ENCODE results near the gene C4orf50.

Gene C4orf50

DNA sequence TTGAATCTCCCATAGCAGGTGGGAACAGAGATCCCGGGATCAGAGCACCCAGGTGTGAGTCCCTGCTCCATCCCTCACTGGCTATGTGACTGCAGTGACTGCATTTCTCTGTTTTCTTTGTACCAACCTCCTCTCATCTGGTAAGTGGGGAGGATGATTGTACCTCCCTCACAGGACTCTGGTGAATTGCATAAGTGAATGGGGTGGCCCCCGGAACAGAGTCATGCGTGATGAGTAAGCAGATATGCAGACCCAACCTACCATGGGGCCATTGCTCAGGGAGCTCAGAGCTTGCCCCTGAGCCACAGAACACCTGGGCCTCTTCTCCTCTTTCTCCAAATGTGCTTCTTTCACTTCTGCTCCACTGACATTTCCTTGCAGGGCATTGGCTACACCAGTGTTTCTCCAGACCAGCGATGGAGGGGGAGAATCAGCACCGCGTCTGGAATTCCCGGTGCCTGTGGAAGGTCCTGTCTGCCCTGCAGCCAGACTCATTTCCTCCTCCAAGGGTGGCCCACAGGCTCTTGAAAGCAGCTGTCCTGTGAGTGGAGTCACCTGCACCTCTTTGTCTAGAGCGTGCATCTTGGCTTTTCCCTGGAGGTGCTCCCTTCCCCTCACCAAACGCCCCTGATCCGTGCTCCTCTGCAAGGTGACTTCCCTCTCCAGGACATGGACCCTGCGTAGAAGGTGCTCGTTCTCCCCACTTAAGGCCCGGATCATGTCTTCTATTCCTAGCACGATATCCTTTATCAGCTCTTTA lies 30.0 kb downstream of the C4orf50 start:
- Mint-ChIP-seq H3K27me3 (peaks cover 8% of the 10 kb centered on the region), H3K27ac (no peak overlapping the region), H3K36me3 (no peaks in the 10 kb centered on the region), H3K9me3 (peaks cover 10% of the 10 kb centered on the region), H3K4me3 (no peak overlapping the region), H3K4me1 (no peaks in the 10 kb centered on the region)
- DNase-seq (ENCODE audit: low spot score in 2 of 2) (no peak), ATAC-seq (ENCODE audit: low read depth) (no peak)

DNA sequence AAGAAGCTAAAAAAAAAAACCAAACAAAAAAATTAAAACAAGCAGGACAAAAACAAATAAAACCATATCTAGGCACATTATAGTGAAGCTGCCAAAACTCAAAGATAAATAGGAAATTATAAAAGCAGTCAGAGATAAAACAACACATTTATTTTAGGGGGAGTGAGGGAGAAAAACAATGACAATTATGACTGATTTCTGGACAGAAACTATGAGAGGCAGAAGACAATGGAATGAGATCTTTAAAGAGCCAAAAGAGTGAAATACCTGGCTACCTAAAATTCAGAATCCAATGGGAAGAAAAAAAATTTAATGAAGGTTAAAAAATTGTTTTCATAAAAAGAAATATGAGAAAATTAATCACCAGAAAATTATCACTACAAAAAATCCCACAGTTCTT lies 33.4 kb downstream of the C4orf50 start:
- no peaks in the 10 kb centered on the region for H3K4me1 Mint-ChIP-seq
- no peak overlapping the region for H3K4me3 Mint-ChIP-seq
- ATAC-seq (ENCODE audit: low read depth) (no peak), DNase-seq (ENCODE audit: low spot score in 2 of 2) (no peak)
- peaks cover 13% of the 10 kb centered on the region for H3K9me3 Mint-ChIP-seq
- no peak overlapping the region for H3K27ac Mint-ChIP-seq
- H3K36me3 Mint-ChIP-seq = no peaks in the 10 kb centered on the region
- peaks cover 5% of the 10 kb centered on the region for H3K27me3 Mint-ChIP-seq

DNA sequence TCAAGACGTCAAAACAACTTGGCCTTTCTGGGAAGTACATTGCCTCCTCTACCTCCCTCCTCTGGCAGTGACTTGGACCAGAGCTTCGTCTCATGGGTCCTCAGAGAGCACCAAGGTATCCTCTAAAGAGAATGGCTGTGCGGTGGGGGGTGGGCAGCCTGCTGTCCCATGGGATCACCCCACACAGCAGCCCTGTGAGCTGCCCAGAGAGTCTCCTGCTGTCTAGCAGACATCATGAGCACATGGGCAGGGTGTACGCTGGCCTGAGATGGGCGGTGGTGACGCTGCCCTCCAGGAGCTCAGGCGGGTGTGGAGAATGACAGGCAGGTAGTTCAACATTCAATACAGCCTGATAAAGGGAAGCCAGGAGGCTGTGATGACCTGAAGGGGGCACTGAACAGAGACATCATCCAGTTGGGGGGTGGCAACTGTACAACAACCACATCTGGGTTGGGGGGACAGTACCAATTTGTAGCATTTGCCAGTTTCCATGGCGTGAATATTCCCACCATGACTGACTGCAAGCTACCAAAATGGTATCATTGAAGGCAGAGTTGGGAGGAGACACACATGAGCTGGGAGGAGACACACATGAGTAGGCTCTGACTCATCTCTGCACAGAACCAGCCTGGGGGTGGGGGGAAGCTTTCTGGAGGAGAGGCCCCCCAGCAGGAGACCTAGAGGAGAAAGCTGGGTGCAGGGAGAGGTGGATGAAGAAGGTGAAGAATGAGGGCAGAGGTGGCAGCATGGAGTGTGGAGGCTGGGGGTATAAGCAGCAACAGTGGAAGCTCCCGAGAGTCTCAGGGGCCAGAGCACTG lies 35.9 kb downstream of the C4orf50 start:
- H3K4me1 Mint-ChIP-seq = no peaks in the 10 kb centered on the region
- ATAC-seq (ENCODE audit: low read depth) = no peak
- H3K36me3 Mint-ChIP-seq = no peaks in the 10 kb centered on the region
- no peak overlapping the region for H3K27ac Mint-ChIP-seq
- H3K27me3 Mint-ChIP-seq = peaks cover 3% of the 10 kb centered on the region
- H3K4me3 Mint-ChIP-seq = no peak overlapping the region
- no peak for DNase-seq (ENCODE audit: low spot score in 2 of 2)
- peaks cover 13% of the 10 kb centered on the region for H3K9me3 Mint-ChIP-seq

DNA sequence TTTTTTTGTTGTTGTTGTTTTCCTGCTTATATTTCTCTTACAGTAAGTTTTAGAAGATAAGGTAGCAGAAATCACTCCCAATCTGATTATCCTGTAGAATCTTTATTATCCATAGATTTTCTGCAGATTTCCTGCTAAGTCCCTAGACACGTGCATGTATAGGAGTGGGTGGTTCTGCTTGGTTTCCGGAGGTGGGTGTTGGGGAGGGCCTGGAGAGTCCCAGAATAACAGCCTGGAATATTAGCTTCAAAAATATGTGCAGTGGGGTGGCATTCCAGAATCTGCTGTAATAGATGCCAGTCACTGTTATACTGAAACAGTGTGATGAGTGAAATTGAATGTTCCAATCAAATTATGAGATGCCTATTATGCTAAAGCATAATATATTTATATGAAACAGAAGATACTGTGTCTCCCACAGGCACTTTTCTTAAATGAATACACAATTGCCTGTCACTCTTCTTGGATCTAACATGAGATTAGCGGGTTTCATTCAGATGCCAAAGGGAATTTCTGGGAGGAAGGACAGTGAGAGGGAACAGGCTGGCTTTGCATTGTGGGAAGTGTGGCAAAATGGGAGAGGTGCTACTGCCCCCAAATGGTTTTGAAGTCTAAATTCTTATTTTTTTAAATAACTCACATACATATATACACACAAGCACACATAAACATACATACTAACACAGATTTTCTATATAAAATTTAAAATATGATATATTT lies 37.6 kb downstream of the C4orf50 start:
- Mint-ChIP-seq H3K9me3 (peaks cover 13% of the 10 kb centered on the region), H3K27ac (no peak overlapping the region), H3K36me3 (no peaks in the 10 kb centered on the region), H3K4me3 (no peak overlapping the region), H3K27me3 (peaks cover 3% of the 10 kb centered on the region), H3K4me1 (no peaks in the 10 kb centered on the region)
- no peak for ATAC-seq (ENCODE audit: low read depth)
- DNase-seq (ENCODE audit: low spot score in 2 of 2) = no peak

DNA sequence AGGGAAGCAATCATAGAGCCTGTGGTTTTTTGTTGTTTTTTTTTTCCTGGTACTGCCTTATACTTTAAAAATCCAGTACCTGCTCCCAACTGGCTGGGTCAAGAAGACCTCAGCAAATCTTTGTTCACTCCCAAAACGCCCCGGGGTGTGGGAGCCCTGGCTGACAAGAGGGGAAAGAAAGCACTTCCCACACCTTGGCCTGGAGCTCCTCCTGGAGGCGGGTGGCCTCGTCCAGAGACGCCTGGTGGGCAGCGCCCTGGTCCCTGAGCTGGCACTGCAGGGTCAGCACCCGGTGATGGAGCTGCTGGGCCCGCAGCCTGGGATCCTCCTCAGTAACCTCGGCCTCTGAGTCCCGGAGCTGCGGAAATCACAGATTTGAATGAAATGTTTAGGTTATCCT lies 38.2 kb downstream of the C4orf50 start:
- DNase-seq (ENCODE audit: low spot score in 2 of 2) (no peak), ATAC-seq (ENCODE audit: low read depth) (no peak)
- Mint-ChIP-seq H3K27me3 (peaks cover 3% of the 10 kb centered on the region), H3K27ac (no peak overlapping the region), H3K36me3 (no peaks in the 10 kb centered on the region), H3K4me3 (no peak overlapping the region), H3K4me1 (no peaks in the 10 kb centered on the region), H3K9me3 (peaks cover 11% of the 10 kb centered on the region)

DNA sequence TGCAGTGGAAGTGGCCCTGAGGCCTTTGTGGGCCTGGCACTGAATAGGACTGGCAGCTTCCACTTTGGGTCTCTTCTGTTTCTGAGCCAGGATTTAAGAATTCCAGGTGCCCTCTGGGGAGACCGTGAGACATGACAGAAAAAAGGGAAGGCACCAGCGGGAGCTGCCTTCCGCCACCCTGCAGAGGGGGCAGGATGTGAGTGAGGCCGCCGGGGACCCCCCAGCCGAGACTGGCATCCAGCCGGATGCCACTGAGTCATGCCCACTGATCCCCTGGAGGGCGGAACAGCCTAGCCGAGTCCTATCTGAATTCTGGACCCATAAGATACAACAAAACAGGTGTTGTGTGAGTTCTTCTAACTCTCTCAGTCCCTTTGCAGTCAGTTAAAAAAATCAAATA lies 41.3 kb downstream of the C4orf50 start:
- no peaks in the 10 kb centered on the region for H3K9me3 Mint-ChIP-seq
- no peaks in the 10 kb centered on the region for H3K4me1 Mint-ChIP-seq
- no peaks in the 10 kb centered on the region for H3K36me3 Mint-ChIP-seq
- DNase-seq (ENCODE audit: low spot score in 2 of 2) (no peak), ATAC-seq (ENCODE audit: low read depth) (no peak)
- H3K4me3 Mint-ChIP-seq = no peak overlapping the region
- no peaks in the 10 kb centered on the region for H3K27me3 Mint-ChIP-seq
- no peak overlapping the region for H3K27ac Mint-ChIP-seq

DNA sequence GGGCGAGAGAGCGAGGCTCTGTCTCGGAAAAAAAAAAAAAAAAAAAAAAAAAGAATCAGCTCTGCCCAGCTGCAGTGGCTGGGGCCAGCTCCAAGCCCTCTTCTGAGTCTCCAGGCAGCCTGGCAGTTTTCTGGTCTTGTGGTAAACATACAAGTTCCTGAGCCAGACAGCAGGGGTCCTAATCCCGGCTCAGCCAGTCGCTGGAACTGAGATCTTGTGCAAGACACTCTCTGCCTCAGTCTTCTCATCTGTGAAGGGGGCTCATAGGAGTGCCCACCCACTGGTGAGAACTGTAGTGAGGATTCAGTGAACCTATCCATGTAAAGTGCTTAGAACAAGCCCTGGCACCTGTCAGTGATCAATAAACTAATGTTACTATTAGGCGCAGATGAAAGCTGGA lies 41.8 kb downstream of the C4orf50 start:
- Mint-ChIP-seq H3K36me3 (no peaks in the 10 kb centered on the region), H3K9me3 (no peaks in the 10 kb centered on the region), H3K4me1 (no peaks in the 10 kb centered on the region), H3K4me3 (no peak overlapping the region), H3K27me3 (peaks cover 1% of the 10 kb centered on the region), H3K27ac (no peak overlapping the region)
- DNase-seq (ENCODE audit: low spot score in 2 of 2) (no peak), ATAC-seq (ENCODE audit: low read depth) (no peak)

DNA sequence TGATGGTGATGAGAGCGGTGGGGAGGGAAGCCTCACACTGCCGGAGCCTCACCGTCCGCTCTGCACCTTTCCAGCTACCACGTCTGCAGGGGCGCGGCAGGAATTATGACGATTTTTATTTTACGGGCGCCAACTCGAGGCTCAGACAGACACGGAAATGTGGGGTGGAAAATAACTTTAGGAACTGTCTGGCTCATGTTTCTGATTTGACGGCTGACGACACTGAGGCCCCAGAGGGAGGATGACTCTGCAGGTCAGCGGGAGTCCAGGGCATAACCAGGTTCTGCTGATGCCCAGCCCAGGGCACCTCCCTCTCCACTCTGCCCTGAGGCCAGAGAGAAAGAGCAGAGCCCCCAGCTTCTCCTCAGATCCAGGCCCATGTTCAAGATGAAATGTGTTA lies 43.9 kb downstream of the C4orf50 start:
- Mint-ChIP-seq H3K27me3 (peaks cover 3% of the 10 kb centered on the region), H3K36me3 (no peaks in the 10 kb centered on the region), H3K27ac (no peak overlapping the region), H3K4me1 (no peaks in the 10 kb centered on the region), H3K4me3 (no peak overlapping the region), H3K9me3 (no peaks in the 10 kb centered on the region)
- no peak for ATAC-seq (ENCODE audit: low read depth)
- DNase-seq (ENCODE audit: low spot score in 2 of 2) = no peak

DNA sequence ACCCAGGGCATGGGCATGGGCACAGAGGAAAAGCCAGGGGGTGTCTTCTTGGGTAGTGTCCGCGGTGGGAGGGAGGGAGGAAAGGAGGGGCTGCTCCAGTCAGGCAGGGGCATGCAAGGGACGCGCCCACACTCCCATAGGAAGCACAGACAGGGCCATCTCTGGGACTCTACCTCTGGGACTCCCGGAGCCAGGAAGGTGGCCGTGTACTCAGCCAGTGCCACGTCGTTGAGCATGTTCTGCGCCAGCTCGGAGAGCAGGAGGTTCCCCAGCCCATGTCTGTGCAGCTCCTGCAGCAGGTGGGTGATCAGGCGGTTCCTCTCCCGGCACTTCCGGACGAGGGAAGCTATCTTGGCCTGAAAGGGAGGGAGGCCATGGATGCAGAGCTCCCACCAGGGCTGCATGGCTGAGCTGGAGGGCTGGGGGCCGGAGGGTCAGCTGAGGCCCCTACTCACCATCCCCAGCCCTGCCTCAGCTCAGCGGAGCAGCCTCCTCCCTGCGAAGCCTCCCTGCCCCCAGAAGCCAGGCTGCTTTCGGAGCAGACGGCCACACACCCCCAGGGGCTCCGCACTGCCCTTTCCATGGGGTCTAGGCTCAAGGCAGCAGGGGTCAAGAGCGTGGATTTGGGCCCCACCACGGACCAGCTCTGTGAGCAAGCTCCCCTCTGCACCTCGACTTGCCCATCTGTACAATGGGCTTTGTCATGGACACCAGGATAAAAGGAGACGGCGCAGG lies 44.6 kb downstream of the C4orf50 start:
- no peak for DNase-seq (ENCODE audit: low spot score in 2 of 2)
- Mint-ChIP-seq H3K9me3 (no peaks in the 10 kb centered on the region), H3K27ac (no peak overlapping the region), H3K27me3 (peaks cover 3% of the 10 kb centered on the region), H3K4me1 (no peaks in the 10 kb centered on the region), H3K4me3 (no peak overlapping the region), H3K36me3 (no peaks in the 10 kb centered on the region)
- ATAC-seq (ENCODE audit: low read depth) = no peak

DNA sequence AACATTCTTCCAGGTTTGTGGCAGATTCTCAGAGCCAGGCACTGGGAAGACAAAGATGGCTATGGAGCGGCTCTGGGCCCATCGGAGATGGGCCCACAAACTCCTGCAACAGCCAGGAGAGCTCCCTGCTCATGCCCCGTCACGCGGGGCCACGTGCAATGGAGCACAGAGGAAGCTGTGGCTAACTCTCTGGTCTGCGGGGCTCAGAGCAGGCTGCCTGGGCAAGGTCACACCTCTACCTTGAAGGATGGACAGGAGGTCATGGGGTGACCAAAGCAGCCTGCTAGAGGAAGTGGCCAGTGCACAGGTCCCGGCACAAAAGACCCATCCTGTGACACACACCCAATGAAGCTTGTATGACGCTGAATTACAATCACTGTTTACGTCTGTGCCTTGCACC lies 45.2 kb downstream of the C4orf50 start:
- no peaks in the 10 kb centered on the region for H3K36me3 Mint-ChIP-seq
- no peak overlapping the region for H3K27ac Mint-ChIP-seq
- H3K4me3 Mint-ChIP-seq = no peak overlapping the region
- ATAC-seq (ENCODE audit: low read depth) = no peak
- H3K9me3 Mint-ChIP-seq = peaks cover 2% of the 10 kb centered on the region
- H3K4me1 Mint-ChIP-seq = no peaks in the 10 kb centered on the region
- DNase-seq (ENCODE audit: low spot score in 2 of 2) = no peak
- peaks cover 3% of the 10 kb centered on the region for H3K27me3 Mint-ChIP-seq

DNA sequence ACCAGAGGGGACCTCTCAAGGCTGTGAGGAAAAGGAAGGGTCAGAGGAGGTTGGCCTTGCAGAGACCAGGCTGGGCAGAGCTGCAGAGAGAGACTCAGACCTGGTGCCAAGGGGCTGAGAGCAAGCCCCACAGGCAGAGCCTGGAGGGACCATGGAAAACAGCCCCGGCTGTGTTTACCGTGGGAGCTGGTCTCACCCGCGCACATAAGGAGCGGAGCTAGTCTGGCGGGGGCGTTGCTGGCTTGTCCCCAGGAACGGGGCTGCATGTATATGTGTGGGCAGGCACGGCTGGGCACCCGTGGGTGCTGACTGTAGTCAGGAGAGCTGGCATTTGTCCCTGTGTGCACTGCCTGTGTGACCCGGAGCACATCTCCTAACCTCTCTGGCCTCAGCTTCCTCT lies 45.7 kb downstream of the C4orf50 start:
- no peak overlapping the region for H3K4me3 Mint-ChIP-seq
- peaks cover 3% of the 10 kb centered on the region for H3K27me3 Mint-ChIP-seq
- DNase-seq (ENCODE audit: low spot score in 2 of 2) (no peak), ATAC-seq (ENCODE audit: low read depth) (no peak)
- no peaks in the 10 kb centered on the region for H3K4me1 Mint-ChIP-seq
- H3K9me3 Mint-ChIP-seq = peaks cover 2% of the 10 kb centered on the region
- H3K36me3 Mint-ChIP-seq = no peaks in the 10 kb centered on the region
- no peak overlapping the region for H3K27ac Mint-ChIP-seq

DNA sequence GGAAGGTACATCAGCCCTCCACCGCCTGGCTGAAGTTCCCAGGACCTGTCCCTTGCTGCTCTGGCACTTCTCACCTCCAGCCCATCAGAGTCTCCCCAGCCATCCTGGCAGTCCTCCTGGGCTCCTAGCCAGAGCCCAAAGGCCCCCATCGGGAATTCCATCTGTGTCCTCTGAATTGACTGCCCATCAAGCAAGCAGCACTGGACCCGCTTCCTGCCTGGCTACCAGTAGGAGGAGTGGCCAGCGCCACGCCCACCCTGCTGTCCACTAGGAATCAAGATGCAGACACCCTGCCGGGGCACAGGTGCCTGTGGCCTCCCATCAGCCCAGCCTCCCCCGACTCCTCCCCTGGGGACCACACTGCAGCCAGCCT lies 47.2 kb downstream of the C4orf50 start:
- DNase-seq (ENCODE audit: low spot score in 2 of 2) = no peak
- no peak overlapping the region for H3K27ac Mint-ChIP-seq
- no peak overlapping the region for H3K4me3 Mint-ChIP-seq
- H3K27me3 Mint-ChIP-seq = peaks cover 3% of the 10 kb centered on the region
- peaks cover 2% of the 10 kb centered on the region for H3K9me3 Mint-ChIP-seq
- H3K36me3 Mint-ChIP-seq = no peaks in the 10 kb centered on the region
- no peak for ATAC-seq (ENCODE audit: low read depth)
- no peaks in the 10 kb centered on the region for H3K4me1 Mint-ChIP-seq

DNA sequence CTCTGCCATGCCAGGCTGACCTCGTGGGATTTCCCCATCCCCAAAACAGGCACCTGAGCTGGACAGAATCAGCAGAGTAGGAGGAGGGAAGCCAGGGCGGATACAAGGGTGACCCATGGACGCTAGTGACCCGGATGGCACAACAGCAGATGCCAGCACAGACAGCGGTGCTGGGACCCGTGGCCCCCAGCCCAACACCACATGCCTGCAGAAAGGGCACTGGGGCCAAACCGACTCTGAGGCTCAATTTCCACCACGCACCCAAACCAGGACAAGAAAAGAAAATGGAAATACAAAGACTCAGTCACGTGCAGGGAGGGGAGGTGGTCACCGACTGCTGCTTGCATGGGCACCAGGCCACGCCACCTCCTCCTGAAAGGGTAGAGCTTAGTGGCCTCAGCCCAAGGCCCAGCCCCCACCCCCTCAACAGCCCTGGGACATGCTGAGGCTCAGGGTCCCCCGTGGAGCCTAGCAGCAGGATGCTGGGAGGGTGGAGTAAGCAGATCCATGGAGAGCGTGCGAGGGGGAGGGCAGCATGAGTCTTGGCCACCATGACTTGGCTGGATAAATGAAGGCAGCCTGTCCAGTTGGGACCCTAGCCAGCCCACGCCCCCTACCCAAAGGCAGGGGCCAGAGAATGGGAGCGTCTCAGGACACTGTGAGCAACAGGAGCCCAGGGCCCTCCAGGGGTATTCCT lies 47.7 kb downstream of the C4orf50 start:
- Mint-ChIP-seq H3K4me3 (no peak overlapping the region), H3K27me3 (peaks cover 3% of the 10 kb centered on the region), H3K36me3 (no peaks in the 10 kb centered on the region), H3K9me3 (peaks cover 2% of the 10 kb centered on the region), H3K4me1 (no peaks in the 10 kb centered on the region), H3K27ac (no peak overlapping the region)
- ATAC-seq (ENCODE audit: low read depth) (no peak), DNase-seq (ENCODE audit: low spot score in 2 of 2) (no peak)

Measured in memory B cell (primary cell).